Neuronal stem cell (in vitro differentiated cells): ENCODE data around the gene FBLN1.
"Not testable (repeated sequence)": the region's sequence is repeated elsewhere in the genome, so short reads cannot be mapped to it uniquely, and the experiment has no call there.

Experiments
- DNase-seq: peaks from one replicate; pipeline ENCODE4 v3.0.0-alpha.2; 2013; ENCODE audit warnings: low spot score
- H2AFZ ChIP-seq: one replicate; pipeline ENCODE4 v1.6.1; 2013; ENCODE audit warnings: mild to moderate bottlenecking, low read length, inconsistent platforms
- H2AK5ac ChIP-seq: 2 replicates; pipeline ENCODE4 v1.6.1; 2013; ENCODE audit warnings: low read depth, mild to moderate bottlenecking, inconsistent platforms, low read length, moderate library complexity, mixed read lengths
- H2BK120ac ChIP-seq: 2 replicates; pipeline ENCODE4 v1.6.1; 2013; ENCODE audit warnings: low read depth, mild to moderate bottlenecking, inconsistent platforms, low read length, moderate library complexity, mixed read lengths
- H2BK12ac ChIP-seq: one replicate; pipeline ENCODE4 v1.6.1; 2013; ENCODE audit warnings: low read length, inconsistent platforms
- H2BK15ac ChIP-seq: 2 replicates; pipeline ENCODE4 v1.6.1; 2013; ENCODE audit warnings: mild to moderate bottlenecking, low read length, inconsistent platforms, mixed read lengths
- H2BK5ac ChIP-seq: one replicate; pipeline ENCODE4 v1.6.1; 2013; ENCODE audit warnings: inconsistent platforms, mild to moderate bottlenecking, low read length, moderate library complexity
- H3K14ac ChIP-seq: one replicate; pipeline ENCODE4 v1.6.1; 2013; ENCODE audit warnings: low read length, inconsistent platforms
- H3K18ac ChIP-seq: 2 replicates; pipeline ENCODE4 v1.6.1; 2013; ENCODE audit warnings: low read length, inconsistent platforms
- H3K23ac ChIP-seq: 2 replicates; pipeline ENCODE4 v1.6.1; 2013; ENCODE audit warnings: low read depth, mild to moderate bottlenecking, mixed read lengths, low read length, inconsistent platforms; ENCODE audit not compliant: poor library complexity
- H3K27ac ChIP-seq: replicated peaks from 3 replicates; pipeline ENCODE4 v1.5.1; 2013; ENCODE audit warnings: low read length, inconsistent platforms
- H3K27me3 ChIP-seq, 3 experiments: 2 replicates each; pipeline ENCODE4 v1.6.1; 2013; ENCODE audit warnings: low read length in 3 of 3, mild to moderate bottlenecking in 2 of 3, inconsistent platforms in 1 of 3, low read depth in 1 of 3, mixed read lengths in 1 of 3, moderate library complexity in 1 of 3; ENCODE audit not compliant: control insufficient read depth in 3 of 3, insufficient read depth in 3 of 3
- H3K36me3 ChIP-seq, 2 donors: replicated peaks in 1 of 2; 2 replicates each; pipeline ENCODE4 v1.6.1; 2013; ENCODE audit warnings: low read length in 2 of 2; ENCODE audit not compliant: control insufficient read depth in 2 of 2, insufficient read depth in 2 of 2
- H3K4ac ChIP-seq: 2 replicates; pipeline ENCODE4 v1.6.1; 2013; ENCODE audit warnings: inconsistent platforms, mild to moderate bottlenecking, low read length, moderate library complexity
- H3K4me1 ChIP-seq, 2 donors: 1 replicate in 1 of 2; 2 replicates in 1 of 2; pipeline ENCODE4 v1.6.1; 2013; ENCODE audit warnings: low read length in 2 of 2, low read depth in 1 of 2; ENCODE audit not compliant: control insufficient read depth in 2 of 2, insufficient read depth in 1 of 2
- H3K4me2 ChIP-seq: one replicate; pipeline ENCODE4 v1.6.1; 2013; ENCODE audit warnings: mild to moderate bottlenecking, low read length, inconsistent platforms; ENCODE audit not compliant: insufficient read depth, poor library complexity, severe bottlenecking
- H3K4me3 ChIP-seq, 2 donors: 2 replicates each; pipeline ENCODE4 v1.5.1; 2013; ENCODE audit warnings: low read length in 2 of 2, mild to moderate bottlenecking in 2 of 2, inconsistent platforms in 1 of 2, moderate library complexity in 1 of 2
- H3K79me1 ChIP-seq: one replicate; pipeline ENCODE4 v1.6.1; 2013; ENCODE audit warnings: low read depth, mild to moderate bottlenecking, inconsistent platforms, low read length, moderate library complexity
- H3K9ac ChIP-seq: one replicate; pipeline ENCODE4 v1.6.1; 2013; ENCODE audit warnings: mild to moderate bottlenecking, low read depth, low read length, inconsistent platforms; ENCODE audit not compliant: poor library complexity
- H3K9me3 ChIP-seq, 2 donors: replicated peaks in 1 of 2; 2 replicates each; pipeline versions ENCODE3 to v1.6.1; 2013; ENCODE audit warnings: low read length in 2 of 2, mild to moderate bottlenecking in 2 of 2, inconsistent platforms in 1 of 2, low read depth in 1 of 2, mixed read lengths in 1 of 2, moderate library complexity in 1 of 2; ENCODE audit not compliant: control insufficient read depth in 2 of 2, insufficient read depth in 1 of 2
- H4K8ac ChIP-seq: one replicate; pipeline ENCODE4 v1.6.1; 2013; ENCODE audit warnings: low read depth, mild to moderate bottlenecking, inconsistent platforms, low read length, moderate library complexity
- H4K91ac ChIP-seq: one replicate; pipeline ENCODE4 v1.6.1; 2013; ENCODE audit warnings: low read length, low read depth, mild to moderate bottlenecking, inconsistent platforms; ENCODE audit not compliant: poor library complexity
- WGBS, 2 donors: extraction: QIAGEN DNeasy Blood & Tissue Kit; methylation state at CpG; one replicate each; pipeline ENCODE4 v1.1.7; 2013; ENCODE audit warnings: missing lambda C conversion rate in 2 of 2, mixed read lengths in 1 of 2; ENCODE audit not compliant: insufficient read length in 2 of 2, insufficient replicate concordance in 1 of 2; ENCODE audit errors: extremely low coverage in 2 of 2; 5-methylcytosine and 5-hydroxymethylcytosine counted together

The FBLN1 gene

GRCh38 chr22:45553351-45554039 is 50.8 kb downstream of the FBLN1 start:
- peaks cover 13 to 29% of the 10 kb centered on the region in 2 donors for H3K4me1 ChIP-seq
- H3K27me3 ChIP-seq, result no peaks in the 10 kb centered on the region
- no peak overlapping the region for H2BK12ac ChIP-seq
- peaks cover 0 to 10% of the 10 kb centered on the region in 2 donors for H3K9me3 ChIP-seq
- H3K79me1 ChIP-seq, result peaks cover 6% of the 10 kb centered on the region
- H3K27ac ChIP-seq, result no peak overlapping the region
- no peak overlapping the region for H3K23ac ChIP-seq
- no peak overlapping the region for H2BK5ac ChIP-seq
- no CpG with 5 or more reads among the region's 23 CpGs for WGBS, 2 donors
- peaks cover 35 to 67% of the 10 kb centered on the region in 2 donors for H3K36me3 ChIP-seq
- H4K8ac ChIP-seq, result no peak overlapping the region
- H2AK5ac ChIP-seq, result peak overlapping the region; percentile 91
- peak overlapping the region; percentile 47 for H3K14ac ChIP-seq
- H3K4me2 ChIP-seq, result no peak overlapping the region
- no peak overlapping the region for H2BK120ac ChIP-seq
- H2BK15ac ChIP-seq, result peak overlapping the region; percentile 32
- peak overlapping the region; percentile 85 for H3K18ac ChIP-seq
- no peak overlapping the region for H3K4ac ChIP-seq
- peak overlapping the region; percentile 45 for H3K9ac ChIP-seq
- peak; percentile 83 for DNase-seq
- H2AFZ ChIP-seq, result no peak overlapping the region
- no peak overlapping the region for H3K4me3 ChIP-seq
- H4K91ac ChIP-seq, result no peak overlapping the region

DNA sequence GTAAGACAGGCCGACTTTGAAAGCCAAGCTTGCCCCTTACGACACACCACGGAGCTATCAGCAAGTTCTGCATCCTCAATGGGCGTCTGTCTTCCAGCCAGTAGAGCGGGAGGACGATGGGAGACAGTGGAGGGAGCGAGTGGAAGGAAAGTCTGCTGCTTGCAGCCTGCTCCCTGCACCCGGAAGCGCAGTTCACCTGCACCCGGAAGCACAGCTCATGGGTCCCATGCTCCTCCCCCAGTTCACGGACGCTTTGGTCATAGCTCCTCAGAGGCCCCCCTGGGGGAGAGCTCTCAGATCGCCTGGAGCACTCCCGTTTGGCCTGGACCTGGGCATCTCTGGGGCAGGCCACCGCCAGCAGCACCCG is 51.3 kb downstream of the FBLN1 start:
- no peak overlapping the region for H4K8ac ChIP-seq
- no peak overlapping the region for H2BK5ac ChIP-seq
- peak overlapping the region; percentile 32 for H3K9ac ChIP-seq
- H3K18ac ChIP-seq, result peak overlapping the region; percentile 85
- no peak overlapping the region for H2AFZ ChIP-seq
- H3K27me3 ChIP-seq, result no peaks in the 10 kb centered on the region
- H3K9me3 ChIP-seq, result peaks cover 0 to 12% of the 10 kb centered on the region in 2 donors
- no CpG with 5 or more reads among the region's 16 CpGs for WGBS, 2 donors
- H3K79me1 ChIP-seq, result peaks cover 6% of the 10 kb centered on the region
- H3K4ac ChIP-seq, result no peak overlapping the region
- no peak overlapping the region for H2BK12ac ChIP-seq
- H3K4me2 ChIP-seq, result no peak overlapping the region
- no peak overlapping the region for H2BK120ac ChIP-seq
- DNase-seq, result no peak
- peaks cover 13 to 29% of the 10 kb centered on the region in 2 donors for H3K4me1 ChIP-seq
- peak overlapping the region; percentile 39 for H2AK5ac ChIP-seq
- no peak overlapping the region for H3K4me3 ChIP-seq
- peak overlapping the region; percentile 84 for H2BK15ac ChIP-seq
- H3K27ac ChIP-seq, result no peak overlapping the region
- peak overlapping the region; percentile 47 for H3K14ac ChIP-seq
- peak overlapping the region; percentile 28 for H3K23ac ChIP-seq
- peaks cover 33 to 67% of the 10 kb centered on the region in 2 donors for H3K36me3 ChIP-seq
- no peak overlapping the region for H4K91ac ChIP-seq

DNA sequence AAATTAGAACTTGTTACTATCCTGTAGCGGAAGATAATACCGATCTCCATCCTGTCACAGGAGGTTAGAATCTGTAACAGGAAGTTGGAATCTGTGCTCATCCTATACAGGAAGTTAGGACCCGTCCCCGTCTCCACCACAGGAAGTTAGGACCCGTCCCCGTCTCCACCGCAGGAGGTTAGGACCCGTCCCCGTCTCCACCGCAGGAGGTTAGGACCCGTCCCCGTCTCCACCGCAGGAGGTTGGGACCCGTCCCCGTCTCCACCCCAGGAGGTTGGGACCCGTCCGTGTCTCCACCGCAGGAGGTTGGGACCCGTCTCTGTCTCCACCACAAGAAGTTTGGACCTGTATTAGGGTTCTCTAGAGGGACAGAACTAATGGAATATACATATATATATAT is 52.2 kb downstream of the FBLN1 start:
- peaks cover 0 to 16% of the 10 kb centered on the region in 2 donors for H3K9me3 ChIP-seq
- H2BK15ac ChIP-seq, result no peak overlapping the region
- H3K18ac ChIP-seq, result no peak overlapping the region
- H2BK120ac ChIP-seq, result no peak overlapping the region
- H3K9ac ChIP-seq, result no peak overlapping the region
- H3K4ac ChIP-seq, result no peak overlapping the region
- H2BK5ac ChIP-seq, result no peak overlapping the region
- H4K91ac ChIP-seq, result no peak overlapping the region
- no peak for DNase-seq
- no peak overlapping the region for H2AFZ ChIP-seq
- peaks cover 13 to 29% of the 10 kb centered on the region in 2 donors for H3K4me1 ChIP-seq
- peaks cover 32 to 62% of the 10 kb centered on the region in 2 donors for H3K36me3 ChIP-seq
- H3K23ac ChIP-seq, result no peak overlapping the region
- no peaks in the 10 kb centered on the region for H3K27me3 ChIP-seq
- no peak overlapping the region for H4K8ac ChIP-seq
- WGBS, 2 donors, result no CpG with 5 or more reads among the region's 19 CpGs
- H2BK12ac ChIP-seq, result no peak overlapping the region
- H3K14ac ChIP-seq, result no peak overlapping the region
- no peak overlapping the region for H3K4me3 ChIP-seq
- H2AK5ac ChIP-seq, result no peak overlapping the region
- no peak overlapping the region for H3K27ac ChIP-seq
- no peak overlapping the region for H3K4me2 ChIP-seq
- H3K79me1 ChIP-seq, result peaks cover 6% of the 10 kb centered on the region

GRCh38 chr22:45557926-45558325 is 55.2 kb downstream of the FBLN1 start:
- not testable (repeated sequence) for H3K27me3 ChIP-seq, H4K8ac ChIP-seq, H3K4ac ChIP-seq, H2BK120ac ChIP-seq, H3K27ac ChIP-seq, H3K23ac ChIP-seq, H3K79me1 ChIP-seq, H2AFZ ChIP-seq, DNase-seq, H2BK12ac ChIP-seq, H3K4me3 ChIP-seq, H3K4me2 ChIP-seq, H3K18ac ChIP-seq, H4K91ac ChIP-seq, H3K4me1 ChIP-seq, H2AK5ac ChIP-seq, H2BK5ac ChIP-seq, H3K14ac ChIP-seq, H3K9ac ChIP-seq, H2BK15ac ChIP-seq
- H3K36me3 ChIP-seq, result peaks cover 19 to 61% of the 10 kb centered on the region in 2 donors
- WGBS, 2 donors, result no CpG with 5 or more reads among the region's 7 CpGs
- H3K9me3 ChIP-seq, result peaks cover 7 to 20% of the 10 kb centered on the region in 2 donors
